Measurements from ENCODE around the gene MTCH1. TPM values are rescaled to one million over a fixed set of nuclear protein-coding genes. Genes with fewer than 3 reads are reported as not detected.

MTCH1 gene
- total RNA-seq, 2 donors from 2014 or later, result 160 to 197 TPM

DNA sequence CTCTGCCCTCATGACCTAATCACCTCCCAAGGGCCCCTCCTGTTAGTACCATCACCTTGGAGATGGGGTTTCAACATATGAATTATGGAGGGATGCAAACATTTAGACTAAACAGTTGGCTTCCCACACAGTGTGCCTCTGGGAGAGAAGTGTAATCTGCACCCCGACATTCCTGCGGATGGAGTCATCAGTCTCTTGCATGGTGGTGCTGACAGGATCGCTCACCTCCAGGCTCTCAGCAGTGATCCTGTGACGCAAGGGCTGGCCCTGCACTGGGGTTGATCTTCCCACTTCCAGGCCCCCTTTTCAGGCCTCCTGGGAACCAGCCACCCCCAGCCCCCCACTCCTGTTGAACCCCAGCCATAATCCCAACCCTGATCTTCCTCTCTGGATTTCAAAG is 47.5 kb downstream of the MTCH1 start:
- Histone ChIP-seq H3K27me3 (no peaks in the 10 kb centered on the region), H3K4me1 (no peaks in the 10 kb centered on the region), H3K36me3 (no peaks in the 10 kb centered on the region), H3K4me3 (no peak overlapping the region), H3K9me3 (no peaks in the 10 kb centered on the region), H3K9ac (ENCODE audit: low read depth in 2 of 2, low read length in 2 of 2) (no peak overlapping the region), H3K27ac (no peak overlapping the region)
- TF ChIP-seq CTCF (IDR thresholded peaks at IDR 0.05), result no peak
- intact Hi-C loops (cut with DNase I), result no loop called here
- no peak for DNase-seq

GRCh38 chr6:36937896-36938295 is 48.1 kb downstream of the MTCH1 start:
- Histone ChIP-seq H3K4me1 (no peaks in the 10 kb centered on the region), H3K9ac (ENCODE audit: low read depth in 2 of 2, low read length in 2 of 2) (no peak overlapping the region), H3K9me3 (no peaks in the 10 kb centered on the region), H3K27ac (no peak overlapping the region), H3K4me3 (no peak overlapping the region), H3K36me3 (no peaks in the 10 kb centered on the region), H3K27me3 (no peaks in the 10 kb centered on the region)
- no peak for TF ChIP-seq CTCF (IDR thresholded peaks at IDR 0.05)
- no peak for DNase-seq
- intact Hi-C loops (cut with DNase I), result no loop called here

- no peak overlapping the region for H3K27ac ChIP-seq
- H3K9ac ChIP-seq (ENCODE audit: low read depth in 2 of 2, low read length in 2 of 2), result no peak overlapping the region
- intact Hi-C loops (cut with DNase I), result no loop called here
- no peak for TF ChIP-seq CTCF (IDR thresholded peaks at IDR 0.05)
- H3K4me3 ChIP-seq, result no peak overlapping the region
- DNase-seq, result no peak
- H3K36me3 ChIP-seq, result no peaks in the 10 kb centered on the region
- no peaks in the 10 kb centered on the region for H3K9me3 ChIP-seq
- H3K27me3 ChIP-seq, result no peaks in the 10 kb centered on the region
- H3K4me1 ChIP-seq, result no peaks in the 10 kb centered on the region
These were observed 49.2 kb downstream of the MTCH1 start for GRCh38 chr6:36936824-36937223.

GRCh38 chr6:36934901-36935300 is 51.1 kb downstream of the MTCH1 start:
- intact Hi-C loops (cut with DNase I), result no loop called here
- Histone ChIP-seq H3K36me3 (no peaks in the 10 kb centered on the region), H3K9me3 (no peaks in the 10 kb centered on the region), H3K4me1 (no peaks in the 10 kb centered on the region), H3K27ac (no peak overlapping the region), H3K4me3 (no peak overlapping the region), H3K9ac (ENCODE audit: low read depth in 2 of 2, low read length in 2 of 2) (no peak overlapping the region), H3K27me3 (no peaks in the 10 kb centered on the region)
- no peak for DNase-seq
- TF ChIP-seq CTCF (IDR thresholded peaks at IDR 0.05), result no peak

DNA sequence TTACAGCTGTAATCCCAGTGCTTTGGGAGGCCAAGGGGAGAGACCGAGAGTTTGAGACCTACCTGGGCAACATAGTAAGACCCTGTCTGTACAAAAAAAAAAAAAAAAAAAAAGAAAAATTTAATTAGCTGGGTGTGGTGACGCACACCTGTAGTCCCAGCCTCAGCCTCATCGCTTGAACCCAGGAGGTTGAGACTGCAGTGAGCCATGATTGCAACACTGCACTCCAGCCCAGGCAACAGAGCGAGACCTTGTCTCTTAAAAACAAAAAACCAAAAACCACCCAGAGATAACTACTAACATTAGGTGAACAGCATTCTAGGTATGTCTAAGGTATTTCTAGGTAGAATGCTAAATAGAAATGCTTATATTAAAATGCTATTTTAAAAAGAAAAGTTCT is 52.5 kb downstream of the MTCH1 start:
- Histone ChIP-seq H3K36me3 (no peaks in the 10 kb centered on the region), H3K27ac (no peak overlapping the region), H3K9me3 (no peaks in the 10 kb centered on the region), H3K4me1 (no peaks in the 10 kb centered on the region), H3K9ac (ENCODE audit: low read depth in 2 of 2, low read length in 2 of 2) (no peak overlapping the region), H3K4me3 (no peak overlapping the region), H3K27me3 (no peaks in the 10 kb centered on the region)
- intact Hi-C loops (cut with DNase I), result no loop called here
- DNase-seq, result no peak
- TF ChIP-seq CTCF (IDR thresholded peaks at IDR 0.05), result no peak

DNA sequence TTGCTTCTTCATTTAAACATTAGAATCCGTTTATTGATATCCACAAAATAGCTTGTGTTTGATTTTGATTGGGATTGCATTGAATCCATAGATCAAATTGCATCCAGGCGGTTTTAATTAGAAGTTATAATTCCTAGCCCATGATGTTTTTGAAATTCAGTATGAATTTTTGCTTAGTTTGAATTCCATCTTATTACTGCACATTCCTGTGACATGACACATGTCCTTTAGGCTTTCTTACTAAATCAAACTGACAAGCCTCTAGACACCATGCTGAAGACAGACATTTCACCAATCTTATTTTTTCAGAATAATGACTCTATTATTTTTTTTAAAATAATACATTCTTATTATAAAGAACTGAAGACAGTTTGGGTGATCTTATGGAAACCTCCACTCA is 52.9 kb downstream of the MTCH1 start:
- Histone ChIP-seq H3K27me3 (no peaks in the 10 kb centered on the region), H3K9ac (ENCODE audit: low read depth in 2 of 2, low read length in 2 of 2) (no peak overlapping the region), H3K9me3 (no peaks in the 10 kb centered on the region), H3K36me3 (no peaks in the 10 kb centered on the region), H3K27ac (no peak overlapping the region), H3K4me3 (no peak overlapping the region), H3K4me1 (no peaks in the 10 kb centered on the region)
- TF ChIP-seq CTCF (IDR thresholded peaks at IDR 0.05), result no peak
- intact Hi-C loops (cut with DNase I), result no loop called here
- DNase-seq, result no peak

All from colonic mucosa (tissue), 4 donors.